NCI-H128 (cell line): ENCODE measurements around the gene TSC22D4.
A peak's percentile ranks its signal among the peaks of the same experiment; 100 is the strongest.
"Not testable (repeated sequence)": the region's sequence is repeated elsewhere in the genome, so short reads cannot be mapped to it uniquely, and the experiment has no call there.

Source experiments
- DNase-seq: peaks from one replicate; lab custom pipeline; 2025; ENCODE audit not compliant: unreplicated experiment; lab: John Stamatoyannopoulos, UW

The TSC22D4 gene

GRCh38 chr7:100476101-100476780, 2.8 kb downstream of the TSC22D4 start:
- DNase-seq, result no peak

GRCh38 chr7:100475549-100475948, 3.5 kb downstream of the TSC22D4 start:
- DNase-seq, result no peak

DNA sequence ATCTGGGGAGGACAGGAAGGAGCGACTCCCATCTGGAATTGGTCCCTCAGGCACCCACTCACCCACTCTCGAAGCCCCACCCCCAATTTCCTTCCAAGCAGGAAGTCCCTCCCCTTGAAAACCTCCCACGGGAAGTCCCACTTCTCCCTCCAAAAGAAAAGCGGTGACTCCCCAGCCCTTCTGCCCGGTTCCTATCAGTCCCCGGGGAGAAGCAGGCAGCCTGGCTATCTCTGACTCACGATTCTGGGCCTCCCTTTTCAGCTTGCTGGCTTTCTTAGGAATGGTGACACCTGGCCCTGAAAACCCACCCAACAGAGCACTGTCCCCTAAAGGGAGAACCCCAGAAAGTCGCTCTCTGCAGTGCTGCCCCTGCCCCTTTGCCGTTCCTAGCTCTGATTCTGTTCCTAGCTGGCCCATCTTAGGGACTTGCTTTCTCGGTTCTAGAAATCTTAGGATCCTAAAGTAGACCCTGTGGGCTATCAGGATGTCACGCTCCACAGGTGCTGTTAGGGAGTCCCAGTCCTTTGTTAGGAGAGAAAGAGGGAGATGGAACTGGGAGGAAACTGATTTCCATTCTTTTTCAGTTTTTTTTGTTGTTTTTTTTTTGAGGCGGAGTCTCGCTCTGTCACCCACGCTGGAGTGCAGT, 6.0 kb downstream of the TSC22D4 start:
- no peak for DNase-seq

GRCh38 chr7:100472121-100472851, 6.7 kb downstream of the TSC22D4 start:
- no peak for DNase-seq

DNA sequence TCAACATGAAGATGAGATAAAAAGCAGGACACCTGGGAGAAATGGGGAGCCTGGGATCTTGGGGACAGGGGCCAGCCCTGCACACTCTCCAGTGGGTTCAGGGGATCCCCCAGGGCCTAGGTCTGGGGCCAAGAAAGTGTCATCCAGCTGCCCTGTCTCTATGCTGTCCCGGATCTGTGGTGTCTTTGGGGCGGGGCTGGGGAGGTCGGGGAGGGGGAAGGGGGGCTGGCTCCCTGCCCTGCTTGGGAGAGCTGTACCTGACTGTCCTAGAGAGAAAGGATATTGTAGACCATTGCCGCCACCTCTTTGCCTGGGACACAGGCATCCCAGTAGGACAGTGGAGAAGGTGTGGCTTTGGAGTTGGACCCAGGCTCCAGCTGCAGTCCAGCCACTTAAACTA, 8.0 kb downstream of the TSC22D4 start:
- DNase-seq, result no peak

- peak; percentile 14 for DNase-seq
These were observed 9.6 kb downstream of the TSC22D4 start for GRCh38 chr7:100469227-100470044.

DNA sequence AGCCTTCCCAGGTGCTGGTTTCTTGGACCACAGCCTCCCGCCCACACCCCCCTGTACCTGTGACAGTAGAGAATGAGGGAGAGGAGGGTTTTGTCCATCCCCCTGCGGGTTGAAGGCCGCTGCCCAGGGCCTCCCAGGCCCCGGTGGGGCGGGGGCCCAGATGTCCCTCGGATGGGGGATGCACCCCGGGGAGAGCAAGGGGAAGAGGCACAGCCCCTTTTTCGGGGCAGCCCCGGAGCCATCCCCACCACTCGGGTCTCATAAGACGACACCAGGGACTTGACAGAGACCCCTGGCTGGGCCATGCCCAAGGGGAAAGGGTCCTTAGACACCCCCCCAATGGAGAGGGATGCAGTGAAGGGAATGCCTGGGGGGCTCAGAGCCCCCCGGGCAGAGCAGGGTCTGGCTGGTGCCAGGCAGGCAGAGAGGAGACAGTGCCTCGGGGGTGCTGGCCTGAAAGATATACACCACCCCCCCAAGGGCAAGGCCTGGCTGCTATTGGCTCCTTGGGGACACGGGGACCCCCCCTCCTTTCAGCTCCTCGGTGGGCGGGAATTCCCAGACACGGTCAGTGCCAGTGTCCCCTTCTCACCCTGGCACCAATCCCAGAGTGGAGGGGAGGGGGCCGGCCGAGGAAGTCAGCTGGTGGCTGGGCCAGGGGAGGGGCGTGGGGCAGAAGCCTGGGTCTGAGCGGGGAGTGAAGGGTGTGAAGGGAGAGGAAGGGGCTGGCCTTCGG, 11.2 kb downstream of the TSC22D4 start:
- no peak for DNase-seq

DNA sequence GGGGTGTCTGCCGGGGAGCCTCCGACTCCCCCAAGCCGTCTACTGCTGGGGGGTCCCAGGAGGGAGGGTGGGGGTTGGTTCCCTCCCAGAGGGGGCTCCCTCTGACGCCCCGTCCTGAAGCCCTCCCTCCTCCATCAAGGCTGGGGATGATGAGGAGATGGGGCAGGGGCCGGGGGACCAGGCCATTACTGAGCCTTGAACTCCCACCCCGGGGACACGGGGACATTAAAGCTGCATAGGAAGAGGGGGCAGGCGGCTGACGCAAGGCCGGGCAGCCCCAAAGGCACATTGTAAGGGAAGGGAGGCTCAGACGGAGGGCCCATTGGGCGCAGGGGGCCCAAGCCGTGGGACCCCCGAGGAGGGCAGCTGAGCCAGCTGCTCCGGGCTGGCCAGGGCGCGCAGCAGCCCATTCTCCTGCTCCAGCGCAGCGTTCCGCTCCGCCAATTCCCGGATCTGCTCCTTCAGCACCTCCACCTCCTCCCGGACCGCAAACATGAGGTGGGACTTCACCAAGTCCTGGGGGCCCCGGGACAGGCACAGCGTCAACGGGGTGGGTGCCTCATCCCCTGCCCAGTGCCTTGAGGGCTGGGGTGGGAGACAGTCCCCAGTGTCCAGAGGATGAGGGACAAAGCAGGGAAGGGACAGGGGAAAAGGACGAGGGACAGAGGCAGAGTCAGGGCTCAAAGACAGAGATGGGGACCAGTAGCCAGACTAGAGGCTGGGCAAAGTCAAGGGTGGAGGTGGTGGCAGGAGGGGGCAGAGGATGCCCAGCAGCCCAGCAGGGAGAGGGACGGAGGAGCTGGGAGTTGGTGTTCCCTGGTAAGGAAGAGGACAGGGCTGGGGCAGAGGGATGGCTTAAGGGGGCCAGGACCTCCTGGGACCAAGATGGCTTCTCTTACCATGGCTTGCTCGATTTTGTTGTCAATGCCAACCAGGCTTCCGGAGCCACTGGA, 12.1 kb downstream of the TSC22D4 start:
- no peak for DNase-seq

DNA sequence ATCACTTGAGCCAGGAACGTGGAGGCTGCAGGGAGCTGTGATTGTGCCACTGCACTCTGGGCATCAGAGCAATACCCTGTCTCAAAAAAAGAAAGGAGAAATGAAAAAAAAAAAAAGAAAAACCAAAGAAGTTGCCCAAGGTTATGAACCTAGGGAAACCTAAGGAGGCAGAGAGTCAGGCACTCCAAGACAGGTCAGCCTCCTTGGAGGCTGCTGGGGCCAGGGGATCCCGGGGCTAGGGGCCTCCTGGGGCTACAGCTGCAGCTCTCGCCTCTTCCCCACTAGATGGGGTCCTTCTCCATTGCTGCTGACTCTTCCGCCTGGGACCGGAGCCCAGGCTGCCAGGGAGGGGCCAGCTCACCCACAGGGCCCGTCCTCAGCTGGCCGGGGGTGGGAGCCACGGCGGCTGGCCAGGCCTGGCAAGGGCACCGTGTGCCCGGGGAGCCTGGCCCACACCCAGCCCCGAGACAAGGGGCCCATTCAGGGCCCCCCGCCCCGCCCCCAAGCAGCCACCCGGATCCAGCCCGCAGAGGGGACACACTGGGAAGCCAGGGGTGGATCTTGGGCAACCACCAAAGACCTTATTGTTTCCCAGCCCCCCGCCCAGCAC, 13.2 kb downstream of the TSC22D4 start:
- DNase-seq, result peak; percentile 23

DNA sequence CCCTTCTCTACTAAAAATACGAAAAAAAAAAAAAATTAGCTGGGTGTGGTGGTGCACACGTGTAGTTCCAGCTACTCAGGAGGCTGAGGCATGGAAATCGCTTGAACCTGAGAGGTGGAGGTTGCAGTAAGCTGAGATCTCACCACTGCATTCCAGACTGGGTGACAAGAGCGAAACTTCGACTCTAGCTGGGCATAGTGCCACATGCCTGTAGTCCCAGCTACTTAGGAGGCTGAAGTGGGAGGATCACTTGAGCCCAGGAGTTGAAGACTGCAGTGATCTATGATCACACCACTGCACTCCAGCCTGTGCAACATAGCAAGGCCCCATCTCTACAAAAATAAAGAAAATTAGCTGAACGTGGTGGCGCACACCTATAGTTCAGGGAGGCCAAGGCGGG, 13.7 kb downstream of the TSC22D4 start:
- no peak for DNase-seq

DNA sequence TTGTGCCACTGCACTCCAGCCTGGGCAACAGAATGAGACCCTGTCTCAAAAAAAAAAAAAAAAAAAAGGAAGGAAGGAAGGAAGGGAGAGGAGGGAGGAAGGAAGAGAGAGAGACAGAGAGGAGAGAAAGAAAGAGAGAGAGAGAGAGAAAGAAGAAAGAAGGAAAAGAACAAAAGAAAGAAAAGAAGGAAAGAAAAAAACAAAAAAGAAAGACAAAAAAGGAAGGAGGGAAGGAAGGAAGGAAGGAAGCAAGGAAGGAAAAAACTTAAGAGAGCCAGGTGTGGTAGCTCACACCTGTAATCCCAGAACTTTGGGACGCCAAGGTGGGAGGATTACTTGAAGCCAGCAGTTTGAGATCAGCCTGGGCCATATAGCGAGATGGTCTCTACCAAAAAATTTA, 14.2 kb downstream of the TSC22D4 start:
- no peak for DNase-seq

DNA sequence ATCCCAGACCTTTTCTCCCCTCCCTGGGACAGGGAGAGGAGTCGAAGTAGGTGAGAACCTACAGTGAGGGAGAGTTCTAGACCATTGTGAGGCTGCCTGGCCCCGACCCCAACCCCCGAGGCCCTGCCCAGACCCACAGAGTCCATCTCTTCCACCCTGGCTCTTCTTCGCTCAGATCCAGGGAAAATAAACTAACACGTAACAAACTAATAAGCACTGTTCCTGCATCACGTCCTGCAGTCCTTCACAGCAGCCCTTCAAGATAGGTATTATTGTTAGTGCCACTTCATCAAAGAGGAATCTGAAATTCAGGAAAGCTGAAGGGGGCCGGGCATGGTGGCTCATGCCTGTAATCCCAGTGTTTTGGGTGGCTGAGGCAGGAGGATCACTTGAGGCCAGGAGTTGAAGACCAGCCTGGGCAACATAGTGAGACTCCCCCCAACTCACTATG, 14.8 kb downstream of the TSC22D4 start, which contains the start of gene SPACDR:
SPACDR (minus strand) TSS at position 51 of the 451 bp plus-strand sequence. CDS start 235 bp downstream, outside the sequence.
- DNase-seq, result no peak

DNA sequence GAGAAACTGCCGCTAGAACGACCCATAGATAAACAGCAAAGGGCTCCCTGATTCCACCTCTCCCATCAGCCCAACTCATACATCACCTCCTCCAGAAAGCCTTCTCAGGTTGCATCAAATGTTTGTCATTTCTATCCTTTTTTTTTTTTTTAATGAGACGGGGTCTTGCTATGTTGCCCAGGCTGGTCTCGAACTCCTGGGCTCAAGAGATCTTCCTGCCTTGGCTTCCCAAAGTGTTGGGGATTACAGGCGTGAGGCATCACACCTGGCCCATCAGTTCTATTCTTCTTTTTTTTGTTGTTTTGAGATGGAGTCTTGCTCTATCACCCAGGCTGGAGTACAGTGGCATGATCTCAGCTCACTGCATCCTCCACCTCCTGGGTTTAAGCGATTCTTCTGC, 22.0 kb downstream of the TSC22D4 start:
- DNase-seq, result no peak

- no peak for DNase-seq
These were observed 22.5 kb downstream of the TSC22D4 start for GRCh38 chr7:100456562-100456961.

GRCh38 chr7:100455206-100455605, 23.8 kb downstream of the TSC22D4 start:
- no peak for DNase-seq

DNA sequence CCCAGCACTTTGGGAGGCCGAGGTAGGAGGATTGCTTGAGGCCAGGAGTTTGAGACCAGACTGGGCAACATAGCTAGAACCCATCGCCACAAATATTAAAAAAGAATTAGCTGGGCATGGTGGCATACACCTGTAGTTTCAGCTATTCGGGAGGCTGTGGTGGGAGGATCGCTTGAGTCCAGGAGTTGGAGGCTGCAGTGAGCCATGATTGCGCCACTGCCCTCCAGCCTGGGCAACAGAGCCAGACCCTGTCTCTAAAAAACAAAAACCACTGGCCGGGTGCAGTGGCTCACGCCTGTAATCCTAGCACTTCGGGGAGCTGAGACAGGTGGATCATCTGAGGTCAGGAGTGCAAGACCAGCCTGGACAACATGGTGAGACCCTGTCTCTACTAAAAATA, 25.2 kb downstream of the TSC22D4 start:
- not testable (repeated sequence) for DNase-seq

DNA sequence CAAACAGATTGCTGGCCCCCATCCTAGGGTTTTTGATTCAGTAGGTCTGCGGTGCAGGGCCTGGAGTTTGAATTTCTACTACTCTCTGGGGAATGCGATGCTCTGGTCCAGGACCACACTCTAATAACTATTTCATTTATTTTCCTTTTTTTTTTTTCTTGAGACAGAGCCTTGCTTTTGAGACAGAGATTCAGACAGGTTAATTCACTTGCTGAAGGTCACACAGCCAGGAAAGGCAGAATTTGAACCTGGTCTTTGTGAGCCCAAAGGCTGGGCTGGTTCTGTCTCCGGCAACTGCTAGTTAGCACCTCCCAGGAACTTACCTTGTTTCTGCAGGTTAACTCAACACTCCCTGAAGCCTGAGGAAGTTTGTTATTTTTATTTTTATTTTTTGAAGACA, 26.5 kb downstream of the TSC22D4 start:
- DNase-seq, result no peak

DNA sequence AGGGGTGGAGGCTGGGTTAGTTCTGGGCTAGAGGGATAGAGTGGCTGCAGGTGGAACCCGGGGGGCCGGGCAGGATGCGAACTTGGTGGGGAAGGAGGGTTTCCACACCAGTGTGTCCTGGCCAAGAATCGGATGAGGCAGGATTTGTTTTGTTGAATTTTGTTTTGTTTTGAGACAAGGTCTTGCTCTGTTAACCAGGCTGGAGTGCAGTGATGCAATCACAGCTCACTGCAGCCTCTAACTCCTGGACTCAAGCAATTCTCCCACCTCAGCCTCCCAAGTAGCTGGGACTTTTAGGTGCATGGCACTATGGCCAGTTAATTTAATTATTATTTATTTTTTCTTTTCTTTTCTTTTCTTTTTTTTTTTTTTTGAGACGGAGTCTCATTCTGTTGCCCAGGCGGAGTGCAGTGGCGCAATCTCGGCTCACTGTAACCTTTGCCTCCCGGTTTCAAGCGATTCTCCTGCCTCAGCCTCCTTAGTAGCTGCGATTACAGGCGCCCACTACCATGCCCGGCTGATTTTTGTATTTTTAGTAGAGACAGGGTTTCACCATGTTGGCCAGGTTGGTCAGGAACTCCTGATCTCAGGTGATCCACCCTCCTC, 29.7 kb downstream of the TSC22D4 start:
- no peak for DNase-seq
